DMS114 treated with DMSO at 0.1 percent for 48 hours (cell line): Measurements from ENCODE around the gene SYNE1.

ENCODE experiments used
- DNase-seq: peaks from one replicate; lab custom pipeline; 2025; ENCODE audit not compliant: unreplicated experiment; lab: John Stamatoyannopoulos, UW

The SYNE1 gene

GRCh38 chr6:152244998-152245630 is 392.0 kb downstream of the SYNE1 start:
- no peak for DNase-seq

- no peak for DNase-seq
Measured at GRCh38 chr6:152241013-152241766, 396.0 kb downstream of the SYNE1 start.

- DNase-seq: no peak
Measured at GRCh38 chr6:152240436-152240835, 396.7 kb downstream of the SYNE1 start.

- no peak for DNase-seq
Measured at GRCh38 chr6:152236370-152237097, 400.6 kb downstream of the SYNE1 start.

GRCh38 chr6:152233547-152234320 is 403.4 kb downstream of the SYNE1 start:
- no peak for DNase-seq

- DNase-seq: no peak
Measured at GRCh38 chr6:152232501-152233151, 404.5 kb downstream of the SYNE1 start.

- no peak for DNase-seq
Measured at GRCh38 chr6:152229330-152229729, 407.8 kb downstream of the SYNE1 start.

- DNase-seq: no peak
Measured at GRCh38 chr6:152226119-152226518, 411.0 kb downstream of the SYNE1 start.

- no peak for DNase-seq
Measured at GRCh38 chr6:152225241-152225934, 411.8 kb downstream of the SYNE1 start.

- no peak for DNase-seq
Measured at GRCh38 chr6:152223636-152224035, 413.5 kb downstream of the SYNE1 start.

GRCh38 chr6:152221806-152222628 is 415.1 kb downstream of the SYNE1 start:
- DNase-seq: no peak

- no peak for DNase-seq
Measured at GRCh38 chr6:152220786-152221185, 416.4 kb downstream of the SYNE1 start.

- no peak for DNase-seq
Measured at GRCh38 chr6:152218887-152219286, 418.3 kb downstream of the SYNE1 start.

GRCh38 chr6:152212437-152212836 is 424.7 kb downstream of the SYNE1 start:
- no peak for DNase-seq

- no peak for DNase-seq
Measured at GRCh38 chr6:152209211-152209610, 428.0 kb downstream of the SYNE1 start.

GRCh38 chr6:152207915-152208714 is 429.0 kb downstream of the SYNE1 start:
- no peak for DNase-seq

- no peak for DNase-seq
Measured at GRCh38 chr6:152206072-152206818, 430.9 kb downstream of the SYNE1 start.

- DNase-seq: no peak
Measured at GRCh38 chr6:152204591-152204990, 432.6 kb downstream of the SYNE1 start.
